Neural cell (in vitro differentiated cells): ENCODE data around the gene GPANK1. TPM values are rescaled to one million over a fixed set of nuclear protein-coding genes. Genes with fewer than 3 reads are reported as not detected.

ENCODE experiments used
- H2AFZ ChIP-seq: fragments of 200-600, 300-800 bp; sonication (generic), shearing (Covaris generic); 2 replicates; pipeline ENCODE4 v1.6.0; 2014; ENCODE audit warnings: low read depth, mild to moderate bottlenecking, antibody characterized with exemption, low read length, moderate library complexity
- H3F3A ChIP-seq: fragments of 200-600 bp; shearing (Covaris generic); 2 replicates; pipeline ENCODE4 v1.6.1; 2016; ENCODE audit warnings: mild to moderate bottlenecking, moderate library complexity, mixed read lengths, antibody characterized with exemption, low read length; ENCODE audit not compliant: insufficient read depth, poor library complexity, severe bottlenecking
- H3K27ac ChIP-seq: fragments of 200-600, 300-800 bp; sonication (generic), shearing (Covaris generic); 2 replicates; pipeline ENCODE4 v1.5.1; 2014; ENCODE audit warnings: mild to moderate bottlenecking, low read length, moderate library complexity
- H3K27me3 ChIP-seq: fragments of 300-800, 200-600 bp; sonication (generic), shearing (Covaris generic); 2 replicates; pipeline ENCODE4 v1.6.0; 2014; ENCODE audit warnings: mild to moderate bottlenecking, low read depth, low read length, moderate library complexity; ENCODE audit not compliant: insufficient read depth
- H3K36me3 ChIP-seq: fragments of 300-800, 200-600 bp; sonication (generic), shearing (Covaris generic); 2 replicates; pipeline ENCODE4 v1.5.1; 2014; ENCODE audit warnings: mild to moderate bottlenecking, antibody characterized with exemption, low read length, moderate library complexity; ENCODE audit not compliant: insufficient read depth
- H3K4me2 ChIP-seq: fragments of 300-800, 200-600 bp; sonication (generic), shearing (Covaris generic); 2 replicates; pipeline ENCODE4 v1.6.0; 2014; ENCODE audit warnings: mild to moderate bottlenecking, low read length
- H3K4me3 ChIP-seq: fragments of 300-800, 200-600 bp; sonication (generic), shearing (Covaris generic); 2 replicates; pipeline ENCODE4 v1.5.1; 2014; ENCODE audit warnings: mild to moderate bottlenecking, low read length, moderate library complexity
- H3K79me2 ChIP-seq: fragments of 200-600 bp; shearing (Covaris generic); replicated peaks from 2 replicates; pipeline ENCODE4 v1.6.0; 2014; ENCODE audit warnings: mild to moderate bottlenecking, low read length, moderate library complexity; ENCODE audit not compliant: insufficient read depth
- H3K9ac ChIP-seq: fragments of 300-800, 200-600 bp; sonication (generic), shearing (Covaris generic); 2 replicates; pipeline ENCODE4 v1.6.1; 2016; ENCODE audit warnings: mild to moderate bottlenecking, low read length, mixed read lengths
- H3K9me2 ChIP-seq: fragments of 200-600 bp; shearing (Covaris generic); 2 replicates; pipeline ENCODE4 v1.6.1; 2016; ENCODE audit warnings: mild to moderate bottlenecking, low read length, mixed read lengths; ENCODE audit not compliant: insufficient read depth
- H3K9me3 ChIP-seq: fragments of 200-600, 300-800 bp; sonication (generic), shearing (Covaris generic); 2 replicates; pipeline ENCODE4 v1.6.1; 2016; ENCODE audit warnings: mild to moderate bottlenecking, mixed run types, low read length, moderate library complexity, mixed read lengths
- H4K20me1 ChIP-seq: fragments of 200-600 bp; shearing (Covaris generic); 2 replicates; pipeline ENCODE4 v1.6.1; 2016; ENCODE audit warnings: mild to moderate bottlenecking, mixed run types; ENCODE audit not compliant: insufficient read depth
- CTCF ChIP-seq: fragments of 450-650 bp; IDR thresholded peaks from 2 replicates; pipeline ENCODE4 v1.5.1; 2014; ENCODE audit warnings: antibody characterized with exemption, mild to moderate bottlenecking, moderate library complexity; ENCODE audit not compliant: poor library complexity, severe bottlenecking
- EP300 ChIP-seq: fragments of 450-650 bp; conservative IDR thresholded peaks from 2 replicates; pipeline ENCODE4 v1.6.1; 2014; ENCODE audit warnings: antibody characterized with exemption, mild to moderate bottlenecking, moderate library complexity; ENCODE audit not compliant: poor library complexity, severe bottlenecking
- EZH2 ChIP-seq: fragments of 200-600, 300-800 bp; shearing (Covaris generic), sonication (generic); IDR thresholded peaks from 2 replicates; pipeline ENCODE4 v1.6.1; 2014; ENCODE audit warnings: antibody characterized with exemption, low read length, borderline replicate concordance, mild to moderate bottlenecking; ENCODE audit not compliant: insufficient read depth, poor library complexity, severe bottlenecking
- MXI1 ChIP-seq: fragments of 450-650 bp; conservative IDR thresholded peaks from 2 replicates; pipeline ENCODE4 v1.6.1; 2014; ENCODE audit warnings: antibody characterized with exemption, mild to moderate bottlenecking; ENCODE audit not compliant: poor library complexity, severe bottlenecking
- POLR2AphosphoS5 ChIP-seq: IDR thresholded peaks from 2 replicates; pipeline ENCODE4 v1.6.1; 2012
- RAD21 ChIP-seq: fragments of 450-650 bp; conservative IDR thresholded peaks from 2 replicates; pipeline ENCODE4 v1.6.1; 2014; ENCODE audit warnings: antibody characterized with exemption, mild to moderate bottlenecking, moderate library complexity
- REST ChIP-seq: IDR thresholded peaks from 2 replicates; pipeline ENCODE4 v1.6.1; 2012; ENCODE audit warnings: borderline replicate concordance
- SMC3 ChIP-seq: fragments of 450-650 bp; conservative IDR thresholded peaks from 2 replicates; pipeline ENCODE4 v1.6.1; 2014; ENCODE audit warnings: antibody characterized with exemption, mild to moderate bottlenecking, moderate library complexity; ENCODE audit not compliant: poor library complexity
- TAF1 ChIP-seq: IDR thresholded peaks from 2 replicates; pipeline ENCODE4 v1.6.1; 2012; ENCODE audit warnings: low read depth
- polyA plus RNA-seq: library from polyadenylated mRNA; depleted of rRNA; stranded (reverse); fragments of >200 nt; gene quantifications from 2 replicates; pipeline ENCODE4 v1.2.3, GENCODE V29; 2014

GPANK1 gene
- polyA plus RNA-seq, 1 donor from 2014 or later, result 18.4 TPM

DNA sequence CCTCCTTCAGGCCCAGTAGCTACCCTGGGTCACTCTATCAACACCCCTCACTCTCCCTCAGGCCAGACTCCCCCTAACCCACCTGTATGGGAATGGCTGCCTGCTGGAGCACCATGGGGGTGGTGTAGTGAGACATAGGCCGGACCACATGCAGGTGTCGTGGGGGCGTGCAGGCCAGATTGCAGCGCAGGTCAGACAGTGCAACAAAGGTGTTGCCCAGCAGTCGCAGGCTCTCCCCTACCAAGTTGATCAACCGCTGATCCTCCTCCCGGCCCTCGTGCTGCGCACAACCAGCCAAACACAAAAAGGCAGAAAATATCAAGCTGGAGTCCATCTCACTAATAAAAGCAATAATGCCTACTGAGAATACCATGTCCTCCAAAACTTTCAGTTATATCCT, 19.5 kb downstream of the GPANK1 start:
- peaks cover 17% of the 10 kb centered on the region for H3K79me2 ChIP-seq
- H4K20me1 ChIP-seq, result no peaks in the 10 kb centered on the region
- H2AFZ ChIP-seq, result no peak overlapping the region
- no peak overlapping the region for H3K4me2 ChIP-seq
- H3K9me2 ChIP-seq, result no peaks in the 10 kb centered on the region
- no peak for TF ChIP-seq CTCF
- TF ChIP-seq REST, result no peak
- TF ChIP-seq EP300, result no peak
- no peak for TF ChIP-seq POLR2AphosphoS5
- no peak for TF ChIP-seq MXI1
- no peak for TF ChIP-seq SMC3
- TF ChIP-seq RAD21, result no peak
- no peak for TF ChIP-seq EZH2
- TF ChIP-seq TAF1, result no peak
- no peaks in the 10 kb centered on the region for H3K9me3 ChIP-seq
- no peaks in the 10 kb centered on the region for H3K36me3 ChIP-seq
- H3K27ac ChIP-seq, result no peak overlapping the region
- H3F3A ChIP-seq, result no peaks in the 10 kb centered on the region
- no peak overlapping the region for H3K9ac ChIP-seq
- no peaks in the 10 kb centered on the region for H3K27me3 ChIP-seq
- H3K4me3 ChIP-seq, result no peak overlapping the region

- no peak overlapping the region for H3K4me3 ChIP-seq
These were observed 20.9 kb downstream of the GPANK1 start for GRCh38 chr6:31643818-31644454.

More at GRCh38 chr6:31643818-31644454, 20.9 kb downstream of the GPANK1 start:
- Histone ChIP-seq H3K79me2 (peaks cover 3% of the 10 kb centered on the region), H3K9ac (no peak overlapping the region), H3K9me3 (no peaks in the 10 kb centered on the region), H3K27ac (no peak overlapping the region), H3K4me2 (no peak overlapping the region), H3F3A (no peaks in the 10 kb centered on the region), H3K27me3 (no peaks in the 10 kb centered on the region), H2AFZ (no peak overlapping the region), H3K36me3 (no peaks in the 10 kb centered on the region), H4K20me1 (no peaks in the 10 kb centered on the region), H3K9me2 (no peaks in the 10 kb centered on the region)
- no peak for TF ChIP-seq MXI1
- no peak for TF ChIP-seq REST
